A673 (cell line): ENCODE measurements around the gene INSRR.

ENCODE experiments used
- EZH2 ChIP-seq: fragments of 200-600 bp; sonication (generic); IDR thresholded peaks from 2 replicates; pipeline ENCODE4 v1.6.1; 2017; ENCODE audit warnings: borderline replicate concordance, low read depth, mild to moderate bottlenecking, mixed read lengths, antibody characterized with exemption, low read length; ENCODE audit not compliant: poor library complexity, severe bottlenecking
- TF ChIP-seq, protein P1 (sequence below): fragments of 300-800, 200-600 bp; sonication (generic); conservative IDR thresholded peaks from 2 replicates; pipeline ENCODE4 v1.5.1; 2017; ENCODE audit warnings: low read depth, mild to moderate bottlenecking, antibody characterized with exemption, low read length, moderate library complexity, mixed read lengths

DNA sequence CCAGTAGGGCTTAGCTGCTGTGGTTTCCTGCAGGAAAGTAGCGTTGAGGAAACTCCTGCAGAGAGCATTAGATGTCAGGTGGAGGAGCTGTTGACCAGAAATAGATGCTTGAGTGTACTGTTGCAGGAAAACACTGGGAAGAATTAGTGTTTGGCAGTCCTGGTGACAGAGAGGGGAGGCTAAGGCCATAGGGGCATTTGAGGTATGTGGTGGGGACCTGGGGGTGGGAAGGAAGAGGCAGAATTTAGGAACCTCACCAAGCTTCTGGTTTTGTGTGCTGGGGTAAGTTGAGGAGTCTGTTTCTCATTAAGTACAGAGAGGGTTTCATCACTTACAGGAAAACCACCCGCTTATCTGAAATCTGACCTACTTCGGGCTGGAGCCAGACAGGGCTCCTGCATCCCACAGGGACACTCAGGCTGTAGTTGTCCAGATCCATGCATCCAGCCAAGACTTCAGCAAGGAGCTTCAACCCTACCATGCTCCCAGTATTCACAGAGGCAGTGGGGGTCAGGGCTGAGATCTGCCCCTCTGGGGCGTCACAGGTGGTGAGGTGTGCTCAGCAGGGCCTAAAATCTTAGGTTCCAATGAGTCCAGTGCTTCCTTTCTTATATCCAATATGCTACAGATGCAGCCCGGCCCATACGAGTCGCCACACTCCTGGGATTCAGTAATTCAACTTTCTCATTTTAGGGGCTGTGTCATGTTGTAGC, 57.4 kb downstream of the INSRR start:
- TF ChIP-seq, protein P1, sequence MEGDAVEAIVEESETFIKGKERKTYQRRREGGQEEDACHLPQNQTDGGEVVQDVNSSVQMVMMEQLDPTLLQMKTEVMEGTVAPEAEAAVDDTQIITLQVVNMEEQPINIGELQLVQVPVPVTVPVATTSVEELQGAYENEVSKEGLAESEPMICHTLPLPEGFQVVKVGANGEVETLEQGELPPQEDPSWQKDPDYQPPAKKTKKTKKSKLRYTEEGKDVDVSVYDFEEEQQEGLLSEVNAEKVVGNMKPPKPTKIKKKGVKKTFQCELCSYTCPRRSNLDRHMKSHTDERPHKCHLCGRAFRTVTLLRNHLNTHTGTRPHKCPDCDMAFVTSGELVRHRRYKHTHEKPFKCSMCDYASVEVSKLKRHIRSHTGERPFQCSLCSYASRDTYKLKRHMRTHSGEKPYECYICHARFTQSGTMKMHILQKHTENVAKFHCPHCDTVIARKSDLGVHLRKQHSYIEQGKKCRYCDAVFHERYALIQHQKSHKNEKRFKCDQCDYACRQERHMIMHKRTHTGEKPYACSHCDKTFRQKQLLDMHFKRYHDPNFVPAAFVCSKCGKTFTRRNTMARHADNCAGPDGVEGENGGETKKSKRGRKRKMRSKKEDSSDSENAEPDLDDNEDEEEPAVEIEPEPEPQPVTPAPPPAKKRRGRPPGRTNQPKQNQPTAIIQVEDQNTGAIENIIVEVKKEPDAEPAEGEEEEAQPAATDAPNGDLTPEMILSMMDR: peak; percentile 58
- no peak for TF ChIP-seq EZH2
